K562 (cell line): ENCODE measurements around the gene RNU5D-1. TPM values are rescaled to one million over a fixed set of nuclear protein-coding genes. Genes with fewer than 3 reads are reported as not detected.

Experiments used
- ARID4B ChIP-seq: sonication (generic); formaldehyde crosslinking; IDR thresholded peaks from 2 replicates; pipeline ENCODE4 v1.8.0; 2022; ENCODE audit warnings: mild to moderate bottlenecking, missing genetic modification reagents
- EGR1 ChIP-seq: fragments of 450-650 bp; conservative IDR thresholded peaks from 2 replicates; pipeline ENCODE4 v1.6.1; 2017; ENCODE audit warnings: mild to moderate bottlenecking
- HOXB6 ChIP-seq: fragments of 250-450 bp; sonication (Bioruptor Pico); IDR thresholded peaks from 2 replicates; pipeline ENCODE4 v1.5.1; 2022; ENCODE audit warnings: mild to moderate bottlenecking, borderline replicate concordance
- MLLT1 ChIP-seq, 2 experiments: fragments of 450-650 bp; IDR thresholded peaks; 2 replicates each; pipeline ENCODE4 v1.6.1; 2016
- OTX1 ChIP-seq: fragments of 450-650 bp; formaldehyde crosslinking; IDR thresholded peaks from 2 replicates; pipeline ENCODE4 v1.4.0; 2022; ENCODE audit warnings: mild to moderate bottlenecking
- PML ChIP-seq: IDR thresholded peaks from 2 replicates; pipeline ENCODE4 v1.6.1; 2012; ENCODE audit warnings: low read length, inconsistent platforms
- ZNF512 ChIP-seq: IDR thresholded peaks from 2 replicates; pipeline ENCODE4 v1.6.1; 2016; ENCODE audit warnings: missing genetic modification characterization, missing compliant biosample characterization
- polyA plus RNA-seq, 8 experiments: library from polyadenylated mRNA; depleted of rRNA in 4 of 8; stranded (reverse) in 5 of 8; unstranded in 3 of 8; fragments of >200 nt; fragmentation: Nextera tagmentation in 2 of 8; fragmentation: Illumina TruSeq in 1 of 8; extraction: Ambion mirVana in 2 of 8; extraction: Trizol in 1 of 8; gene quantifications; 2 replicates each; pipeline versions ENCODE4 v1.2.1 to v1.2.3, GENCODE V29; 2011 to 2014; ENCODE audit warnings: inconsistent platforms in 1 of 8, missing spikeins in 1 of 8
- total RNA-seq, 7 experiments: library from RNA; depleted of rRNA in 6 of 7; stranded (reverse); fragments of >200 nt in 6 of 7; fragmentation: Illumina TruSeq in 2 of 7; extraction: Trizol in 2 of 7; gene quantifications; 2 replicates each; pipeline versions ENCODE4 v1.2.1 to v1.2.3, GENCODE V29; 2011 to 2021; ENCODE audit warnings: low replicate concordance in 1 of 7
- TF ChIP-seq, protein P1 (sequence below): fragments of 450-650 bp; formaldehyde crosslinking; IDR thresholded peaks from 2 replicates; pipeline ENCODE4 v1.4.0; 2020; ENCODE audit warnings: mild to moderate bottlenecking, moderate library complexity

RNU5D-1 gene
- total and polyA plus RNA-seq, 9 of the 15 experiments (the other 6 are each of a cell fraction or from before 2014, with no cell fraction given), result under 0.01 TPM; not detected in 8

GRCh38 chr1:44775930-44776729 is 45.2 kb upstream of the RNU5D-1 start (continued):
- TF ChIP-seq PML (0 out of 2 replicates have a peak, but pooled peaks have one; percentile 1), ARID4B (CRISPR knock-in tag) (peak; percentile 33; the same call in 1 of the 2 replicates), OTX1 (CRISPR knock-in tag) (no peak), HOXB6 (no peak), EGR1 (no peak), MLLT1 (IDR thresholded peaks at IDR 0.05) (0 out of 4 replicates have a peak, but pooled peaks of 1 of the 2 experiments have one; percentile 40), ZNF512 (no peak)
- TF ChIP-seq, protein P1, sequence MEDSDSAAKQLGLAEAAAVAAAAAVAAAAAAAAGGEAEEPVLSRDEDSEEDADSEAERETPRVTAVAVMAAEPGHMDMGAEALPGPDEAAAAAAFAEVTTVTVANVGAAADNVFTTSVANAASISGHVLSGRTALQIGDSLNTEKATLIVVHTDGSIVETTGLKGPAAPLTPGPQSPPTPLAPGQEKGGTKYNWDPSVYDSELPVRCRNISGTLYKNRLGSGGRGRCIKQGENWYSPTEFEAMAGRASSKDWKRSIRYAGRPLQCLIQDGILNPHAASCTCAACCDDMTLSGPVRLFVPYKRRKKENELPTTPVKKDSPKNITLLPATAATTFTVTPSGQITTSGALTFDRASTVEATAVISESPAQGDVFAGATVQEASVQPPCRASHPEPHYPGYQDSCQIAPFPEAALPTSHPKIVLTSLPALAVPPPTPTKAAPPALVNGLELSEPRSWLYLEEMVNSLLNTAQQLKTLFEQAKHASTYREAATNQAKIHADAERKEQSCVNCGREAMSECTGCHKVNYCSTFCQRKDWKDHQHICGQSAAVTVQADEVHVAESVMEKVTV (CRISPR knock-in tag), result peak; percentile 31; the same call in 1 of the 2 replicates
- TF ChIP-seq, all 486 proteins: peak for 43
